ENCODE data around the gene LSS. TPM values are rescaled to one million over a fixed set of nuclear protein-coding genes. Genes with fewer than 3 reads are reported as not detected.

The LSS gene
- total and polyA plus RNA-seq, 2 of the 8 experiments (the other 6 are each of a cell fraction or from before 2014, with no cell fraction given), result 96.1 to 123 TPM

DNA sequence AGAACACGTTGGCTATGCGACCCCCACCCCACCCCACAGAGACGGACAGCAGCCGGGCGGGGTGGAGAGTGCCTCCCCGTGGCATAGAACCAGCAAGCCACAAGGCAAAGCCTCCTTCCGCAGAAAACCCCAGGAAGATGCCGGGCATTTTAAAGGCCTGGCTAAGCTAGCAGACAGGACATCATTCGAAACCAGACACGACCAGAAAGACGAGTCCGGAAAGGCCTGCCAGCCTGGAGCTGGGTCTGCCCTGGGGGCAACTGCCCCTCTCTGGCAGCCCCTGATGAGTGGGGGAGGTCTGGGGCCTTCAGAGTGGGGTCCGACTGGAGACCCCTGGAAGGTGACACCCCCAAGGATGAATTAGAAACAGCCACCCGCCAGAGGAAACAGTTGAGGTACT lies 81.7 kb downstream of the LSS start (continued):
- TF ChIP-seq, protein P1, sequence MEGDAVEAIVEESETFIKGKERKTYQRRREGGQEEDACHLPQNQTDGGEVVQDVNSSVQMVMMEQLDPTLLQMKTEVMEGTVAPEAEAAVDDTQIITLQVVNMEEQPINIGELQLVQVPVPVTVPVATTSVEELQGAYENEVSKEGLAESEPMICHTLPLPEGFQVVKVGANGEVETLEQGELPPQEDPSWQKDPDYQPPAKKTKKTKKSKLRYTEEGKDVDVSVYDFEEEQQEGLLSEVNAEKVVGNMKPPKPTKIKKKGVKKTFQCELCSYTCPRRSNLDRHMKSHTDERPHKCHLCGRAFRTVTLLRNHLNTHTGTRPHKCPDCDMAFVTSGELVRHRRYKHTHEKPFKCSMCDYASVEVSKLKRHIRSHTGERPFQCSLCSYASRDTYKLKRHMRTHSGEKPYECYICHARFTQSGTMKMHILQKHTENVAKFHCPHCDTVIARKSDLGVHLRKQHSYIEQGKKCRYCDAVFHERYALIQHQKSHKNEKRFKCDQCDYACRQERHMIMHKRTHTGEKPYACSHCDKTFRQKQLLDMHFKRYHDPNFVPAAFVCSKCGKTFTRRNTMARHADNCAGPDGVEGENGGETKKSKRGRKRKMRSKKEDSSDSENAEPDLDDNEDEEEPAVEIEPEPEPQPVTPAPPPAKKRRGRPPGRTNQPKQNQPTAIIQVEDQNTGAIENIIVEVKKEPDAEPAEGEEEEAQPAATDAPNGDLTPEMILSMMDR (IDR thresholded peaks at IDR 0.05; ENCODE audit: control extremely low read depth in 1 of 3, insufficient read depth in 1 of 3, low read depth in 1 of 3, low read length in 3 of 3), result no peak
- TF ChIP-seq TEAD4 (IDR thresholded peaks at IDR 0.05; ENCODE audit: low read depth, low read length) (no peak), SP2 (IDR thresholded peaks at IDR 0.05; ENCODE audit: low read length) (no peak), CHD1 (IDR thresholded peaks at IDR 0.05; ENCODE audit: low read depth, low read length) (no peak)

Data from H1 (cell line).